ENCODE data around the gene MAML3.

Gene MAML3

GRCh38 chr4:139712882-139713281 is 441.1 kb downstream of the MAML3 start:
- no peak overlapping the region for H3K4me3 ChIP-seq (replicated peaks; ENCODE audit: insufficient read depth, low read length)
- H3K27ac ChIP-seq (replicated peaks), result no peak overlapping the region
- no peaks in the 10 kb centered on the region for H3K27me3 ChIP-seq (ENCODE audit: insufficient read depth, poor library complexity, severe bottlenecking)
- DNase-seq (ENCODE audit: low read depth in 1 of 2, low spot score in 1 of 2), result no peak
- TF ChIP-seq SPI1 (IDR thresholded peaks at IDR 0.05; ENCODE audit: borderline replicate concordance, low read depth) (no peak), POLR2AphosphoS5 (IDR thresholded peaks at IDR 0.05; ENCODE audit: low read depth) (no peak), REST (IDR thresholded peaks at IDR 0.05; ENCODE audit: insufficient replicate concordance, low read depth) (no peak), GABPA (IDR thresholded peaks at IDR 0.05; ENCODE audit: low read depth) (no peak), CTCF (IDR thresholded peaks at IDR 0.05; ENCODE audit: insufficient read depth, low read length) (no peak)

- no peak for DNase-seq (ENCODE audit: low read depth in 1 of 2, low spot score in 1 of 2)
- TF ChIP-seq REST (IDR thresholded peaks at IDR 0.05; ENCODE audit: insufficient replicate concordance, low read depth) (no peak), SPI1 (IDR thresholded peaks at IDR 0.05; ENCODE audit: borderline replicate concordance, low read depth) (no peak), POLR2AphosphoS5 (IDR thresholded peaks at IDR 0.05; ENCODE audit: low read depth) (no peak), GABPA (IDR thresholded peaks at IDR 0.05; ENCODE audit: low read depth) (no peak), CTCF (IDR thresholded peaks at IDR 0.05; ENCODE audit: insufficient read depth, low read length) (no peak)
- H3K4me3 ChIP-seq (replicated peaks; ENCODE audit: insufficient read depth, low read length), result no peak overlapping the region
Observed at GRCh38 chr4:139711461-139711860, 442.5 kb downstream of the MAML3 start.

GRCh38 chr4:139710073-139710472 is 443.9 kb downstream of the MAML3 start:
- no peaks in the 10 kb centered on the region for H3K27me3 ChIP-seq (ENCODE audit: insufficient read depth, poor library complexity, severe bottlenecking)
- DNase-seq (ENCODE audit: low read depth in 1 of 2, low spot score in 1 of 2), result no peak
- no peak for TF ChIP-seq POLR2AphosphoS5 (IDR thresholded peaks at IDR 0.05; ENCODE audit: low read depth)
- TF ChIP-seq CTCF (IDR thresholded peaks at IDR 0.05; ENCODE audit: insufficient read depth, low read length), result no peak
- TF ChIP-seq SPI1 (IDR thresholded peaks at IDR 0.05; ENCODE audit: borderline replicate concordance, low read depth), result no peak
- TF ChIP-seq REST (IDR thresholded peaks at IDR 0.05; ENCODE audit: insufficient replicate concordance, low read depth), result no peak
- no peak for TF ChIP-seq GABPA (IDR thresholded peaks at IDR 0.05; ENCODE audit: low read depth)
- H3K4me3 ChIP-seq (replicated peaks; ENCODE audit: insufficient read depth, low read length), result no peak overlapping the region
- no peak overlapping the region for H3K27ac ChIP-seq (replicated peaks)

More at GRCh38 chr4:139711461-139711860, 442.5 kb downstream of the MAML3 start:
- Histone ChIP-seq H3K27ac (replicated peaks) (no peak overlapping the region), H3K27me3 (ENCODE audit: insufficient read depth, poor library complexity, severe bottlenecking) (no peaks in the 10 kb centered on the region)

Data from HL-60 (cell line).